Heart left ventricle (tissue), 16 donors: ENCODE measurements around the gene GOLGA6A. TPM values are rescaled to one million over a fixed set of nuclear protein-coding genes. Genes with fewer than 3 reads are reported as not detected.
"Not testable (repeated sequence)": the region's sequence is repeated elsewhere in the genome, so short reads cannot be mapped to it uniquely, and the experiment has no call there.

ENCODE experiments used
- ATAC-seq, 4 donors: fragments of 200-7000 bp; cut with Tn5 transposase; one replicate each; pipeline ENCODE4 v1.9.1; 2020 to 2022; ENCODE audit warnings: moderate library complexity in 4 of 4, mild to moderate bottlenecking in 3 of 4, moderate number of reproducible peaks in 1 of 4
- DNase-seq, 5 donors: peaks; one replicate each; pipeline ENCODE4 v3.0.0-alpha.2; 2020
- H3K27ac ChIP-seq, 12 donors: fragments of 200-600 bp; sonication (generic) in 4 of 12; one replicate each; pipeline versions ENCODE4 v1.5.0 to v1.8.0; 2016 to 2022; ENCODE audit warnings: mild to moderate bottlenecking in 2 of 12
- H3K27me3 ChIP-seq, 9 donors: fragments of 200-600 bp; sonication (generic) in 2 of 9; one replicate each; pipeline versions ENCODE4 v1.5.1 to v1.8.0; 2016 to 2022; ENCODE audit warnings: mild to moderate bottlenecking in 3 of 9
- H3K36me3 ChIP-seq, 9 donors: fragments of 200-600 bp; sonication (generic) in 2 of 9; one replicate each; pipeline versions ENCODE4 v1.5.0 to v1.8.0; 2018 to 2022; ENCODE audit warnings: mild to moderate bottlenecking in 2 of 9
- H3K4me1 ChIP-seq, 12 donors: fragments of 200-600 bp; sonication (generic) in 4 of 12; one replicate each; pipeline versions ENCODE4 v1.5.0 to v1.8.0; 2016 to 2022; ENCODE audit warnings: mild to moderate bottlenecking in 3 of 12
- H3K4me3 ChIP-seq, 12 donors: fragments of 200-600 bp; sonication (generic) in 4 of 12; one replicate each; pipeline versions ENCODE4 v1.5.0 to v1.8.0; 2017 to 2022; ENCODE audit warnings: mild to moderate bottlenecking in 9 of 12, moderate library complexity in 4 of 12
- H3K9me3 ChIP-seq, 12 donors: fragments of 200-600 bp; sonication (generic) in 4 of 12; one replicate each; pipeline versions ENCODE4 v1.5.0 to v1.8.0; 2016 to 2022; ENCODE audit warnings: mild to moderate bottlenecking in 1 of 12
- CTCF ChIP-seq, 12 donors: fragments of 200-600 bp; sonication (generic) in 4 of 12; IDR thresholded peaks; one replicate each; pipeline versions ENCODE4 v1.5.0 to v1.8.0; 2018 to 2022; ENCODE audit warnings: antibody characterized with exemption in 12 of 12, mild to moderate bottlenecking in 5 of 12
- POLR2A ChIP-seq, 2 donors: fragments of 450-650 bp; IDR thresholded peaks; one replicate each; pipeline ENCODE4 v1.6.1; 2017; ENCODE audit warnings: antibody characterized with exemption in 2 of 2, mild to moderate bottlenecking in 2 of 2, moderate library complexity in 2 of 2
- WGBS, 4 donors: extraction: QIAGEN DNeasy Blood & Tissue Kit in 2 of 4; methylation state at CpG; one replicate each; pipeline versions ENCODE4 v1.1.5 to v1.1.7; 2013 to 2018; 5-methylcytosine and 5-hydroxymethylcytosine counted together
- intact Hi-C, 10 donors: fragments of 100-400 bp; cut with DNase I; formaldehyde crosslinking; loops; one replicate each; pipeline versions ENCODE4 v1.11.1 to v1.14.2; 2022
- polyA plus RNA-seq, 2 donors: library from polyadenylated mRNA; stranded (reverse); fragments of 200-250 nt; gene quantifications; one replicate each; pipeline ENCODE4 v1.2.3, GENCODE V29; 2013
- total RNA-seq, 9 donors: library from RNA; depleted of rRNA in 2 of 9; stranded (reverse); fragments of >200 nt in 2 of 9; fragmentation: NEBNext Ultra II Directional in 3 of 9; extraction: Animal tissue kit (Norgen Biotek cat#: 25700) in 3 of 9; gene quantifications; one replicate each; pipeline versions ENCODE4 v1.1.0 to v1.2.4, GENCODE V29; 2016 to 2023
- donor health status: ischemic (EF 13 %, LVEDD 7.1; RV severe dilation, severe dysfunction).
- donor health status: healthy with polysubstance abuse.
- donor health status: DM: no; HTN: yes; CAD: no.
- donor health status: DM: no; HTN: no; CAD: no.
- donor health status: ischemic (EF 25% LVEDD 6.9; RV normal size, moderate dysfunction).
- donor health status: ischemic (EF 25% LVEDD 5.7; RV mildly dilated, moderate dysfunction).
- donor health status: healthy.
- donor health status: DM: yes; HTN: yes; CAD: no.
- donor health status: ischemic (EF 35%, LVEDD 5.7; RV mildly dilated, moderate dysfunction).
- donor health status: nonischemic (EF 11% LVEDD 7.7; RV severe dilation, severe dysfunction).
- donor health status: DM: yes; HTN: yes; CAD: no.
- donor health status: PGD.
- donor health status: ischemic (EF 29% LVEDD 5.4; RV normal size, mild dysfunction).
- donor health status: nonischemic (EF 23%, LVEDD 6.1; RV moderate dilation, normal function).

Gene GOLGA6A
- total and polyA plus RNA-seq, 11 donors = not detected

GRCh38 chr15:74062236-74062635, 20.1 kb downstream of the GOLGA6A start:
- no peak for DNase-seq
- ATAC-seq = no peak
- Histone ChIP-seq H3K4me1 (no peaks in the 10 kb centered on the region), H3K27me3 (no peaks in the 10 kb centered on the region), H3K9me3 (no peaks in the 10 kb centered on the region), H3K36me3 (no peaks in the 10 kb centered on the region), H3K27ac (no peak overlapping the region), H3K4me3 (no peak overlapping the region)
- TF ChIP-seq POLR2A (IDR thresholded peaks at IDR 0.05) = no peak
- no peak for TF ChIP-seq CTCF (IDR thresholded peaks at IDR 0.05)
- intact Hi-C loops = loop anchor here in 2 of 10 donors (10.0 kb wide), 1 partner anchor 1243 kb away; no protein-coding TSS in a partner anchor
- 91 to 100% (median 93%) methylated on average over 4 to 6 of the region's 6 CpGs for WGBS, 4 donors

GRCh38 chr15:74060251-74060650, 22.1 kb downstream of the GOLGA6A start:
- H3K9me3 ChIP-seq = no peaks in the 10 kb centered on the region
- no peaks in the 10 kb centered on the region for H3K4me1 ChIP-seq
- TF ChIP-seq CTCF (IDR thresholded peaks at IDR 0.05) = no peak
- TF ChIP-seq POLR2A (IDR thresholded peaks at IDR 0.05) = no peak
- no peaks in the 10 kb centered on the region for H3K27me3 ChIP-seq
- H3K36me3 ChIP-seq = no peaks in the 10 kb centered on the region
- H3K27ac ChIP-seq = no peak overlapping the region
- intact Hi-C loops = loop anchor here in 2 of 10 donors (10.0 kb wide), 1 partner anchor 1245 kb away; no protein-coding TSS in a partner anchor
- ATAC-seq = no peak
- H3K4me3 ChIP-seq = no peak overlapping the region
- WGBS, 4 donors = 69 to 95% (median 77%) methylated on average over 6 of the region's 6 CpGs
- no peak for DNase-seq

- not testable (repeated sequence) for DNase-seq, H3K9me3 ChIP-seq, H3K27me3 ChIP-seq, ATAC-seq, H3K27ac ChIP-seq, H3K4me1 ChIP-seq, H3K4me3 ChIP-seq, H3K36me3 ChIP-seq
- WGBS, 4 donors = 85 to 97% (median 91%) methylated on average over 6 of the region's 6 CpGs
- intact Hi-C loops = loop anchor here in 4 of 10 donors (5.0 to 10.0 kb wide), 4 partner anchors 66 to 1454 kb away; partner anchors contain the start of gene ISLR2 (in 1 of the 4)
Observed at GRCh38 chr15:74059050-74059833, 23.1 kb downstream of the GOLGA6A start.

- ATAC-seq, H3K36me3 ChIP-seq, H3K4me3 ChIP-seq, H3K9me3 ChIP-seq, H3K27me3 ChIP-seq, H3K27ac ChIP-seq, DNase-seq: not testable (repeated sequence)
- 94 to 98% (median 97%) methylated on average over 5 of the region's 5 CpGs for WGBS, 4 donors
- intact Hi-C loops = loop anchor here in 4 of 10 donors (5.0 to 10.0 kb wide), 4 partner anchors 68 to 1452 kb away; partner anchors contain the start of gene ISLR2 (in 1 of the 4)
- peaks cover 0 to 20% (median 14%) of the 10 kb centered on the region in 12 donors for H3K4me1 ChIP-seq
Observed at GRCh38 chr15:74056330-74056729, 26.0 kb downstream of the GOLGA6A start.

GRCh38 chr15:74055804-74056203, 26.5 kb downstream of the GOLGA6A start:
- H3K9me3 ChIP-seq = no peaks in the 10 kb centered on the region
- H3K4me1 ChIP-seq = peaks cover 0 to 22% (median 15%) of the 10 kb centered on the region in 12 donors
- ATAC-seq = no peak
- H3K27ac ChIP-seq = no peak overlapping the region
- TF ChIP-seq POLR2A (IDR thresholded peaks at IDR 0.05) (no peak), CTCF (IDR thresholded peaks at IDR 0.05) (no peak)
- no peaks in the 10 kb centered on the region for H3K36me3 ChIP-seq
- no peaks in the 10 kb centered on the region for H3K27me3 ChIP-seq
- no peak for DNase-seq
- intact Hi-C loops = loop anchor here in 4 of 10 donors (5.0 to 10.0 kb wide), 4 partner anchors 69 to 1451 kb away; partner anchors contain the start of gene ISLR2 (in 1 of the 4)
- H3K4me3 ChIP-seq = no peak overlapping the region
- 90 to 96% (median 94%) methylated on average over 2 of the region's 2 CpGs for WGBS, 4 donors
